Stimulated activated CD8-positive, alpha-beta memory T cell treated with anti-CD3 and anti-CD28 coated beads, Interleukin-7, amount 100 ng/mL, for 24 hours (primary cell): Measurements from ENCODE around the gene S100PBP.
"Not testable (repeated sequence)": the region's sequence is repeated elsewhere in the genome, so short reads cannot be mapped to it uniquely, and the experiment has no call there.

Experiments used
- DNase-seq: peaks from one replicate; pipeline ENCODE4 v3.0.0-alpha.2; 2020; ENCODE audit warnings: low read depth

The S100PBP gene

DNA sequence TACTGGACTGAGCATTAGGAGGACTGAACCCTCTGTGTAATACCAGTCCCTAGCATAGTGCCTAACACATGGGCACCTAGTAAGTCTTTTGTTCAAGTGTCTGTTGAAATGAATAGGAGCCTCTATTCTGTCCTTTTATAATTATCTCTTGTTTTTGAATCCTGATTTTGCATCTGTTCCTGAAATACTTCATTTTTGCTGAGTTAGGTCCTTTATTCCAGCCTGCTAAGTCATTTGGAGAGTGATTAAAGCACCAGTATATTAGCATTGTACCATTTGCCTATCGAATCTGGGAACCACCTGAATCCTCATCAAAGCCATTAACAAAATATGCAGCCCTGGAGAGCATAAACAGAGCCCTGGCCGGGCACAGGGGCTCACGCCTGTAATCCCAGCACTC lies 32.6 kb upstream of the S100PBP start:
- no peak for DNase-seq

DNA sequence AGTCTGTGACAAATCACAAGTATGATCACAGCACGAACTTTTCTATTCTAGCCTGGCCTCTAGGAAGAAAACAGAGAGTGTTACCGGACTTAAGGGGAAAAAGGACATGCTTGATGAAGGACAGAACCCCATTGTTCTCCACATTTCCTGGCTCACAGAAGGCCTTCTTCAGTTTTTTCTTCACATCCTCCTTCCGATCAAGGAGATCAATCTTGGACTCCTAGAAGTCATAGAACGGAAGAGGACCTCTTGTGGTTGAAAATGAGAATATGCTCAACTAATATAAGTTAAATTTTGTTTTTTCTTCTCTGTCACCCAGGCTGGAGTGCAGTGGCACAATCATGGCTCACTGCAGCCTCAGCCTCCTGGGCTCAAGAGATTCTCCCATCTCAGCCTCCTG lies 30.6 kb upstream of the S100PBP start:
- DNase-seq: no peak

DNA sequence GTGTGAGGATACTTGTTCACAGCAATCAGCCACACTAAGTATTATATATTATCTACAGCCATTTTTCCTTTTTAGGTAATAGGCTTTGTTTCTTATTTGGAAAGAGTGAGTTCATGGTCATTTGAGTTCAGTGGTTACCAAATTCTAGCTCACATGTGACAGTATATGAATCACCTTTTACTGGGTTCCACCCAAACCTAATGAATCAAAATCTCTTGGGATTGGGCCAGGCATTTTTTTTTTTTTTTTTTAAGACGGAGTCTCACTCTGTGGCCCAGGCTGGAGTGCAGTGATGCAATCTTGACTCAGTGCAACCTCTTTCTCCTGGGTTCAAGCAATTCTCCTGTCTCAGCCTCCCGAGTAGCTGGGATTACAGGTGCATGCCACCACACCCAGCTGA lies 28.1 kb upstream of the S100PBP start:
- DNase-seq: not testable (repeated sequence)

DNA sequence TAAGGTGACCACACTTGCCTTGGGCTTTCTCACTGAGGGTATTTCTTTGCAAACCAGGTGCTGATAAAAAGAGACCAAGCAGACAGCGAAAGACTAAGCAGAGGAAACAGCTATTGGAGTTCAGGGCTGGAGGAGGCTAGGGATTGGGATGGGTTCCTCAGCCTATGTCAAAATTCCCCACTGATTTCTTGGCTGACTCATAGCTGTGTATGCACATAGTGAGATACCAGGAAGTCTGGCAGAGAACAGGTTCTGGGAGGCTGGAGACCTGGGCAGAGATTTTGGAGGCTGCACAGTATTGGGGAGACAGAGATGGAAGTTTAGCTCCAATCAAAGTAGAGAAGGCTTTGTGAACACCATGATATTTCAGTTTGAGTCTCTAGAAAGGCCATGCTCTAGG lies 25.6 kb upstream of the S100PBP start:
- no peak for DNase-seq

DNA sequence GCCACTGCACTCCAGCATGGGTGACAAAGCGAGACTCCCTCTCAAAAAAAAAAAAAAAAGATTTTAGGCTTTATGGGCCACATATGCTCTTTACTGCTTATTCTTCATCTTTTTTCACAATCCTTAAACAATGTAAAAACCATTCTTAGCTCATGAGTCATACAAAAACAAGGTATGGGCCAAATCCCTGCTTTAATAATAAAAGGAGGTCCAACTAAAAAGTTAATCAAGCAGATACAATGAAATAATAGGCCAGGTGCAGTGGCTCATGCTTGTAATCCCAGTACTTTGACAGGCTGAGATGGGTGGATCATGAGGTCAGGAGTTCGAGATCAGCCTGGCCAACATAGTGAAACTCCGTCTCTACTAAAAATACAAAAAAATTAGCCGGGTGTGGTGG lies 21.7 kb upstream of the S100PBP start:
- not testable (repeated sequence) for DNase-seq

DNA sequence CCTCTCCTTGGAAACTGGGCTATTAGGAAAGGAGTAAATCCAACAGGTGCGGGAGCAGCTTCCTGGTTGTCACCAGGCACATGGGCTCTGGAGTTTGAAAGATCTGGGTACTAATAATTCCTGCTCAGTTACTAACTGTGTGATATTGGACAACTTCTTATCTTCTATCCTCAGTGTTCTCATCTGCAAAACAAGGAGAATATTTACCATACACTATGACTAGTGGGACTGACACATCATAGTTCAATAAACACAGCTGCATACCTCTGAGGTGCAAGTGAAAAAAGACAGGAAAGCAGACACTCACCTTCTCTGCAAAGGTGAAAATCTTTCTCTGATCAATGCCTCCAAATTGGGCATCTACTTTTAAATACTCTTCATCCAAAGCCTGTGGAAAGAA lies 20.0 kb upstream of the S100PBP start:
- DNase-seq: no peak

DNA sequence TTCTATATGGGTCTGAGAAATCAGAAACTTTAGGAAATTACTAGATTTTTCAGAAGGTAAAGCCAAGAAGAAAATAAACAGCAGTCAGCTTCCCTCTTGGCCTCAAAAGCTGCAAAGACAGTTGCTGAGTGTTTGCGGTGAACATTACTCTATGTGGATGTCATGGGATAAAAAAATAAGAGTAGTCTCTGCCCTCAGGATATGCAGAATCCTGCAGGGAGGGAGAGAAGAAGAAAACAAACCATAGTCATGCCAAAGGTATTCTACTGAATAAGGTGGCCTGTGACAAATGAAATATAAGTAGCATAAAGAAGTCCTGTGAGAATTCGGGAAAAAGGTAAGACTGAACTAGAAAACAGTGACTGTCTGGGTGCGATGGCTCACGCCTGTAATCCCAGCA lies 19.3 kb upstream of the S100PBP start:
- no peak for DNase-seq

DNA sequence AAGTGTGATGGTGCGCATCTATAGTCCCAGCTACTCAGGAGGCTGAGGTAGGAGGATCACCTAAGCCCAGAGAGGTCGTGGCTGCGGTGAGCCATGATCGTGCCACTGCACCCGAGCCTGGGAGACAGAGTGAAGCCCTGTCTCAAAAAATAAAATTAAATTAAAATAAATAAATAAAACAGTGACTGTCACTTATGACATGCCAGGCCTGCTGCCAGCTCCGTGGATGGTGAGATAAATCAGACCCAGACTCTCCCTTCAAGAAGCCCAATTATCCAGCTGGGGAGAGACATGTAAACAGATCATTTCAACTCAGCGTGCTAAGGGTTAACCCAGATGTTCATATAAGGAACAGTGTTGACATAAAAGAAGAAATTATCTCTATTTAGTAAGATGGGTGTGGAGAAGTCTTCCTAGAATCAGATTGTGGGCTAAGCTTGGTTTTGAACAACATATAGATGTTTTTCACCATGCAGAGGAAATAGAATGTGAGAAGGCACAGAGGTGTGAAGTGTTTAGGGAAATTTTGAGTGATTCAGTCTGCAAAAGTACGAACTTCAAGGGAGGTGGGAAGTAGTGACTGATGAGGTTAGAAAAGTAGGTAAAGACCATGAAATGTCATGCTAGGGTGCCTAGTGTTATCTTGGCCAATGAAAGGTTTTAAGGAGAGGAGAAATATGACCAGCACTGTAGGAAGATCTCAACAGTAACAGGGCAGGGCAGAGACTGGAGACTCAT lies 18.6 kb upstream of the S100PBP start:
- DNase-seq: no peak

DNA sequence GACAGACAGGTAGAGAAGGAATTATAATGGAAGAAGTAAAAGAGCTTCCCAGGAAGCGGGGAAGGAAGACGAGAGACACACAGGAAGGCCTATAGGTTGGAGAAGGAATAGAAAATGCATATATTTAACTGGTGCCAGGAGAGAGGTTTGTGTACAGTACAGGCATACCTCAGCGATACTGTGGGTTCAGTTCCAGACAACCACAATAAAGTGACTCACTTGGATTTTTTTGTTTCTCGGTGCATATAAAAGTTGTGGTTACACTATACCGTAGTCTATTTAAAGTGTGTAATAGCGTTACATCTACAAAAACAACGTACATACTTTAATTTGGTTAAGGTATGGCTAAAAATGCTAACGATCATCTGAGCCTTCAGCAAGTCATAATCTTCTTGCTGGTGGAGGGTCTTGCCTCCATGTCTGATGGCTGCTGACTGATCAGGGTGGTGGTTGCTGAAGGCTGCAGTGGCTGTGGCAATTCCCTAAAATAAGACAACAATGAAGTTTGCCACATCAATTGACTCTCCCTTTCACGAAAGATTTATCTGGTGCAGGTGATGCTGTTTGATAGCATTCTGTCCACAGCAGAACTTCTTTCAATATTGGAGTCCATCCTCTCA lies 16.2 kb upstream of the S100PBP start:
- no peak for DNase-seq

DNA sequence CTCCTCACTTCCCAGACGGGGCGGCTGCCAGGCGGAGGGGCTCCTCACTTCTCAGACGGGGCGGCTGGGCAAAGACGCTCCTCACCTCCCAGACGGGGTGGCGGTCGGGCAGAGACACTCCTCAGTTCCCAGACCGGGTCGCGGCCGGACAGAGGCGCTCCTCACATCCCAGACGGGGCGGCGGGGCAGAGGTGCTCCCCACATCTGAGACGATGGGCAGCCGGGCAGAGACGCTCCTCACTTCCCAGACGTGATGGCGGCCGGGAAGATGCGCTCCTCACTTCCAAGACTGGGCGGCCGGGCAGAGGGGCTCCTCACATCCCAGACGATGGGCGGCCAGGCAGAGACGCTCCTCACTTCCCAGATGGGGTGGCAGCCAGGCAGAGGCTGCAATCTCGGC lies 13.0 kb upstream of the S100PBP start:
- DNase-seq: not testable (repeated sequence)

DNA sequence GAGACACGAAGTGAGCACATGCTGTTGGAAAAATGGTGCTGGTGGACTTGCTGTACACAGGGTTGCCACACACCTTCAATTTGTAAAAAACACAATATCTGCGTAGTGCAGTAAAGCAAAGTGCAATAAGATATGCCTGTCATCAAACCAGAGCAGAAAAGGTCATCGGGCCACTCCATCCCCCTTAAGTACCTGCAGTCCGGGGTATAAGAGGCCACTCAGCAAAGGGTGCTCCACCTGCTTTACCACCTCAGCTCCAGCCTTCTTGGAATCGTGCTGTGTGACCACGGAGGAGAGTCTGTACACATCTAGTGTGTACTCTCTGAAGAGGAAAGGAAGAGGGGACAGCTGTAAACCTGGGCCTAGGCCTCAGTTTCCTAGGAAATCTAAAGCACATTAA lies 11.2 kb upstream of the S100PBP start:
- DNase-seq: no peak

DNA sequence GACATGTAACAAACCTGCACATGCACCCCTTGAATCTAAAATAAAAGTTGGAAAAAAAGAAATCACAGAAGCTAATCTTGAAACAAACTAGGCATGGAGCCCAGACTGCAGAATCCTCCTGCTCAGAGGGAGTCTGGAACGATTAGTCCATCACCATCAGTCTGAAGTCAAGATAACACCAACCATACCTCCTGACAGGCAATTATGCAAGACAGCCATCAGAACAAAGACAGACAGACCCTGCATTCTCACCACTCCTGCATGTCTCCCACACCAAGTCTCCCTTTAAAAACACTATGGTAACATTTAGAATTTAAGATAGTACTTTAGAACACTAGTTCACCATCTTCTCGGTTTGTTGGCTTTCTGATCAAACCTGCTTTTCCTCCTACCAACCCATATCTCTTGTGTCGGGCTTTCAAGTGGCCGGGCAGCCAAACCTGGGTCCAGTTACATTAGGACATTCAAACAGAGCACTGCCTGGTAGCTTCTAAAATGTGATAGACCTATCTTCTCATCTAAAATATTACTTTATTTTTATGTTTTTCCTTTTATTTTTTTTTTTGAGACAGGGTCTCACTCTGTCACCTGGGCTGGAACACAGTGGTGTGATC lies 10.4 kb upstream of the S100PBP start:
- DNase-seq: no peak

DNA sequence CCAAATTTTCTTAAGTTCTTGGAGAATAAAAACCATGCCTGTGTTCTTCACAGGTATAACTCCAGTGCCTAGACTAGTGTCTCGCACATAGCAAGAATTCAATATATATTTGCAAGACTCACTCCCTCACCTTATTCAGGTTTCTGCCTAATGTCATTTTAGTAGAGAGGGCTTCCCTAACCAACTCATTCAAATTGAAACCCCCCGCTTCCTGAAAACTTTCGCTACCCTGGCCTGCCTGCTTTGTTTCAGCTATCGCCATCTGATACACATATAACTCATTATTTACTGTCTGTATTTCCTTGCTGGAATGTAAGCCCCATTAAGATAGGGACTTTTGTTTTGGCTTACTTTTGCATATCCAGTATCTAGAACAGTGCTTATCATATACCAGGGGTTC lies 8.9 kb upstream of the S100PBP start:
- no peak for DNase-seq

DNA sequence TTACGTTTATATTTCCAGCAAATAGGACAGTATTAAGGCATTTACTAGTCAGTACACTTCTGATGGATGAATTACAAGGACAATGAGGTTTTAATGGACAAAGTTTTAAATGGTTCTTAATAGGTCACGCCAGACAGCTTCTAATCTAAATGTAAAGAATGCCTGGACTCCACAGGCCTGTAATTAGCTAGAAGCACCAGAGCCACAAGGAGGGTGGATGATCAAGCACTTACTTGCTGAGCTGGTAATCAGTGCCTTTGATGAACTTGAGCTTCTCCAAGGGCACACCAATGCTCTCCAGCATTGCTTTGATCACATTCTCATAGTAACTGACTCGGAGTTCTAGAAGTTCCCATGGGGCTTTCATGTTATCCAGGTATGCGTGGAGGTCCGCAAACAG lies 7.1 kb upstream of the S100PBP start:
- DNase-seq: no peak

DNA sequence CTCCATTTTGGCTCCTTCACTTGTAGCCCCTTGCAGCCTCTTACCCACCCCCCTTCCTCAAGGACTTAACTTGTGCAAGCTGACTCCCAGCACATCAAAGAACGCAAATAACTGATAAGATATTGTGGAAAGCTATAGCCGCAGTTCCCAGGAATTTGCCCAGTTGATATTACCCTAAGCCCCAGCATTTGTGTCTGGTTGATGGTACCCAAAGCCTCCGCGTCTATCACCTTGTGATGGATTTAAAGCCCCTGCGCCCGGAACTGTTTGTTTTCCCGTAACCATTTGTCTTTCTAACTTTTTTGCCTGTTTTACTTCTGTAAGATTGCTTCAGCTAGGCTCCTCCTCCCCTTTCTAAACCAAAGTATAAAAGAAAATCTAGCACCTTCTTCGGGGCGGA lies 6.2 kb upstream of the S100PBP start:
- DNase-seq: no peak

DNA sequence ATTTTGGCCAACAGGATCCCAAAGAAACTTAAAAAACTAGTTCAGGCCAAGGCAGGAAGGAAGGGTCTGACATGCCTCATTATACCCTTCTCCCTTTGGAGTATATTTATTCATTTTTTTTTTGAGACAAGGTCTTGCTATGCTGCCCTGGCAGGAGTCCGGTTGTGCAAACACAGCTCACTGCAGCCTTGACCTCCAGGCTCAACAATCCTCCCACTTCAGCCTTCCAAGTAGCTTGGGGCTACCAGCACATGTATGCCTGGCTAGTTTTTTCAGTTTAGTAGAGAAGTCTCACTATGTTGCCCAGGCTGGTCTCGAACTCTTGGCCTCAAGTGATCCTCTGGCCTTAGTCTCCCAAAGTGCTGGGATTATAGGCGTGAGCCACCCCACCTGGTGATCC lies 5.5 kb upstream of the S100PBP start:
- no peak for DNase-seq

DNA sequence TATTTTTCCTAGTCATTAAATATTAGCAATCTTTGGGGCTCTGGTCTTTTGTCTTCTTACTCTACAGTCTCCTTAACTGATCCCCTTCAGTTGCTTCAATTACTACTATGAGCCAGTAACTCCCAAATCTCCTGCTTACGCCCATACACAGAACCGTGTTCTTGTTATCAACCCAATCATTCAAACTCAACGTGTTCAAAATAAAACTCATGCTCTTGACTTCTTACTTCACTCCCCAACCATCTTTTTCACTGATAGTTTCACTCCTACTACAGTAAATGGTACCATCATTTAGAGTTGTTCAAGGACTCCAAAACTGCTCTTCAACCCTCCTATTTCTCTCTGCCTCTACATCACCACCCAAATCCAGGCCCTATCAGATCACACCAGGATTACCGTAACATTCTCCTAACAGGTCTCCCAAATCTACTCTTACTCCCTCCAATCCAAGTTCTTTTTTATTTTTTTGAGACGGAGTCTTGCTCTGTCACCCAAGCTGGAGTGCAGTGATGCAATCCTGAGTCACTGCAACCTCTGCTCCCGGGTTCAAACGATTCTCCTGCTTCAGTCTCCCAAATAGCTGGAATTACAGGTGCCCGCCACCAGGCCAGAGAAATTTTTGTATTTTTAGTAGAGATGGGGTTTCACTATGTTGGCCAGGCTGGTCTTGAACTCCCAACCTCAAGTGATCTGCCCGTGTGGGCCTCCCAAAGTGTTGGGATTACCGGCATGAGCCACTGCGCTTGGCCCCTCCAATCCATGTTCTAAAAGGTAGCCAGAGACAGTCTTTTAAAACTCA lies 3.3 kb upstream of the S100PBP start:
- DNase-seq: no peak

DNA sequence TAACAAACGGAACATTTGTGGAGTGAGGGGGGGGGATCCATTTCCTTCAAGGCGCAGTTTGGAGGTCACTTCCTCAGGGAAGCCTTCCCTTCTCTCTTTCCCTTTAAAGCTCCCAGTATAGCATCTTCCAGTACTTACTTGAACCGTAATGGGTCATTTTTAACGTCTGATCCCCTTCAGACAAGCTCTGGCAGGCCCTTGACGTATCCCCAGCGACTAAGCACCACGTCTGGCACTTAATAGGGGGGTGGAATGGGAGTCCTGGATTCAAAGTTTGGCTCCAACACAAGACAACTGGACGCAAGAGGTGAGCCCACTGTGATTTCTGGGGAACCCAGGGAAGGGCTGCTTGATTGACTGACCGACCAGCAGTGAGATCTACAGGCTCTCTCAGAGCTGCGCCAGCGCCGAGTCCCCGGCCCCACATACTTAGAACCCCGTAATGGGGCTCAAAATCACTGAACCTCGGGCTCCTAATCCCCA lies 736 bp upstream of the S100PBP start:
- no peak for DNase-seq

DNA sequence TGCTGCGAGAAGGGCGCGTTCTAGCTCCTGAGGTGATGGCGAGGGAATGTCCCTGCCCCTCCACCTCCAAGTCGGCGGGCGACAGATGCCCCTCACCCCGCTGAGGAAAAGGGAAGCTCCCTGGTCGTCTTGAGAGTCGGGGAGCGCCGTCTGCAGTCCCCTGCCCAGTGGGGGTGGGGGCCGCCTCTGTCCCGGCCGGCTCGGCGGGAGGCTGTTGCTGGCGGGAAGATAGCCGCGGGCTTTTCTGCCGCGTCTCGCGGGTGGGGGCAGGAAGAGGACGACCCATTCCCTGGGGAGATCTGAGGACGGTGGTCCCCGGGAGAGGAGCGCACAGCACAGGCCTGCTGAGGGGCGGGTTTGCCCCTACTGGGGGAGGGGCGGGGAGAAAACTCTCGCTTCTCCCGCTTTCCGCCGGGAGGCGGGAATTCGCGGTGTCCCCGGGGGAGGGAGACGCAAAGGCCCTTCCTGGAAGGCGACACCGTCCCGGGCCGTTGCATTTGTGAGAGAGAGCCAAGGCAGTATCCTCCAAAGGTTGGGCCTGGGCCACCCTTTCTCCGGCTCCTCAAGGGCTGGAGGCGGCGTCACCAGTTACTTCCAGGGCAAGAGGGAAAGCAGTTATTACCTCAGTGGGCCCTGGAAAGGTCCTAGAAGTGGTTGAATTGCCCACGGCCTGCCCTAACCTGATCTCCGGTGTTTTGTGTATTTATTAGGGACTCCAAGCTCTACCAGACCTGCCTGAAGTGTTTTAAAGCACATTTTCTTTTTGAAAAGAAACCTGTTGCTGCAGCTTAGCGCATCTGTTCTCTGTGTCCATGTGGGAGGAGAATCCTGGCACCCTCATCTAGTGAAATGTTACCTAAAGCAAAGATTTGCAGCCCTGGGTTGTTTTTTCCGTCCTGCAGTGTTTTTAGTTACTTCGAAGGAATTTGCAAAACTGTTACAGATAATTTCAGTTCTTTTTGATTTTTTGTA lies 648 bp downstream of the S100PBP start:
- DNase-seq: no peak

DNA sequence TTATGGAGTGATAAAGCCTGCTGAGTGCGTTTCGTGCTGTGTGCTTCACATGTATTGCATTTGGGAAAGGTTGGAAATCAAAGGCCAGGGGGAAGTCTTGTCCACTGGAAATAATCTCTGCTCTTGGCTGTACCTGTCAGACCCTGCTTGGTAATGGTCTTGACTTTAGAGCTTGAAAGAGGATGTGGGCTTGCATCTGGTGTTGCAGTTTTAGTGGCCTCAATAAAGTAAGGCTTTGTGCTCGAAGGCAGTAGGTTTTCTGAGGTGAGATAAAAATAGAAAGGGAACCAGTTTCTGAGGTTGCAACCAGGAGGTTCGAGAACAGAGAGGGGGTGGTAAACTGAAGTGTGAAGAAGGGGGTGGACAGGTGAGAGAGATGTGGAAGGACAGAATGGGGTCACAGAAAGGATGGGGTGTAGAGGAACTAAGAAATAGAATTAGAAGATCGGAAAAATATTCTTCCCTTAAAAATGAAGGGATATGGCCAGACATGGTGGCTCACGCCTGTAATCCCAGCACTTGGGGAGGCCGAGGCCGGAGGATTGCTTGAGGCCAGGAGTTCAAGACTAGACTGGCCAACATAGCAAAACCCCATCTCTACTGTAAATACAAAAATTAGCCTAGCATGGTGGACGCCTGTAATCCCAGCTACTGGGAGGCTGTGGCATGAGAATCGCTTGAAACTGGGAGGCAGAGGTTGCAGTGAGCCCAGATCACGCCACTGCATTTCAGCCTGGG lies 1.5 kb downstream of the S100PBP start:
- DNase-seq: no peak

DNA sequence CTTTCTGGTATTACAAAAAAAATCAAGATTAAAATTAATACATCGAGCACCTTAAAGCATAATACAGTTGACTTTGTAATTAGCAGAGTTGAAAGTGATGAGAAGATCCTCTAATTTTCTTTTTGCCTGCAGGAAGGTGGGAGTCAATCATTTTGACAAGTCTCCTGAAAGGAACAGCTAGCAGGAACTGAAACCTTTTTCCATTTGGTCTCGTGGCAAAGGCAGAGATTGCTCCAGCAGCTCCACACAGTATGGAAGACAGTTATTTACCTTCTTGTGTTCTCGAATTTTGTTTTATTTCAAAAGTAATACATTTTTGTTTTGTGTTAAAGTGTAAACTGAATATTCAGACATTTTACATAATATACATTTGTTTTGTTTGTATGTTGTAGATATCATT lies 7.7 kb downstream of the S100PBP start:
- no peak for DNase-seq
